ENCODE data around the gene KDM2B.

Gene KDM2B

DNA sequence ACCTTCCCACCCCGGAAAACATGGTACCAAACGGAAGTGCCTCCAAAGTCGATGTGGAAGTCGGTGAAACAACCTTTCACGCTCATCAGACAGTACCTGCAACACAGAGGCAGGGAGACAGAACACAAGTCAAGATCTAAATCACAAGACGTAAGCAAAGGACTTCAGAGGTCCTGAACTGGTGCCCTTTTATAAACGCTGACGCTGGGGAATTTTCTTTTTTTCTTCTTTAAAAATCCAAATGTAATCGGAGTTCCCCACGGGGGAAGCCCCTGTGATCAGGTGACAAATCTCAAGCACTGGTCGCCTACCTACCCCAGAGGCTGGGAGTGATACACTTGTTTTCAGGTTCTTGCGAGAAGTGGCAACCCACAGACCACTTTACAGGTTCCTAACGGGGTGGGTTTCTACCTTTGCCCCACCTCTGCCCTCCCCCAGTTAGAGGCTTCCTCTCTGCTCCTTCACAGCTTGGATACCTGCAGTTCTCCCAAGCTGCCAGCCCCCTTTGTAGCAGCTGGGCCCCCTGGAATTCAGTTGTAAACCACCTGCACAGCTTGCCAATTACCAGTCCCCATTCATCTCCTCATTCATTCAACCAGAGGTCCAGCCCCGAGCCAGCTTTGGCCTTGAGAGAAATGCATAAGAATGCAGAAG lies 46.2 kb downstream of the KDM2B start:
- TF ChIP-seq, protein P1, sequence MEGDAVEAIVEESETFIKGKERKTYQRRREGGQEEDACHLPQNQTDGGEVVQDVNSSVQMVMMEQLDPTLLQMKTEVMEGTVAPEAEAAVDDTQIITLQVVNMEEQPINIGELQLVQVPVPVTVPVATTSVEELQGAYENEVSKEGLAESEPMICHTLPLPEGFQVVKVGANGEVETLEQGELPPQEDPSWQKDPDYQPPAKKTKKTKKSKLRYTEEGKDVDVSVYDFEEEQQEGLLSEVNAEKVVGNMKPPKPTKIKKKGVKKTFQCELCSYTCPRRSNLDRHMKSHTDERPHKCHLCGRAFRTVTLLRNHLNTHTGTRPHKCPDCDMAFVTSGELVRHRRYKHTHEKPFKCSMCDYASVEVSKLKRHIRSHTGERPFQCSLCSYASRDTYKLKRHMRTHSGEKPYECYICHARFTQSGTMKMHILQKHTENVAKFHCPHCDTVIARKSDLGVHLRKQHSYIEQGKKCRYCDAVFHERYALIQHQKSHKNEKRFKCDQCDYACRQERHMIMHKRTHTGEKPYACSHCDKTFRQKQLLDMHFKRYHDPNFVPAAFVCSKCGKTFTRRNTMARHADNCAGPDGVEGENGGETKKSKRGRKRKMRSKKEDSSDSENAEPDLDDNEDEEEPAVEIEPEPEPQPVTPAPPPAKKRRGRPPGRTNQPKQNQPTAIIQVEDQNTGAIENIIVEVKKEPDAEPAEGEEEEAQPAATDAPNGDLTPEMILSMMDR (IDR thresholded peaks at IDR 0.05), result no peak
- TF ChIP-seq ZFX (IDR thresholded peaks at IDR 0.05; ENCODE audit: borderline replicate concordance), result no peak
- H3K27ac ChIP-seq, result no peak overlapping the region

DNA sequence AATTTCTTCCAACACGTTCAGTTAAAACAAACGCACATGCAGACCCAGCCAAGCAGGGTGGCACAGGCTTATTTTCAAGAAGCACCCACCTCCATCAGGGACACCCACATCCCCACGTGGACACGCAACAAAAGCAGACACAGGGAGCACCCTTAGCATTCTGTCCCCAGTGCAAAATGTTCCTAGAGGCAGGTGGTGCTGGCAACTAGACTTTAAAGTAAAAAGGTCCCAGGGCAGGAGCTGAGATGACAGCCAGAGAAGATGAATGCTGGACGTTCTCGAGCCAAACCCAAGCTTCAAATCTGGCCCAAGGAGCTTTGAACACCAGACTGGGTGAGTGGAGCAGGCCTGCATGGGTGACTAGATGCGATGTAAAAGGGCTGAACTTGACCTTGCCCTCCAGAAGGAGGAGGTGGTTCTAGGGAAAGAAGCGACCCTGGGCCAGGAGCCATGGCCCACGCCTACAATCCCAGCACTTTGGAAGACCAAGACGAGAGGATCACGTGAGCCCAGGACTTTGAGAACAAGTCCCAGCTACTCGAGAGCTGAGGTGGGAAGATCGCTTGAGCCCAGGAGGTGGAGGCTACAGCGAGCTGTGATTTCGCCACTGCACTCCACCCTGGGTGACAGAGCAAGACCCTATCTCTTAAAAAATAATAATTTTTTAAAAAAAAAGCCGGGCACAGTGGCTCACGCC lies 47.3 kb downstream of the KDM2B start:
- no peak overlapping the region for H3K27ac ChIP-seq
- TF ChIP-seq, protein P1 (IDR thresholded peaks at IDR 0.05), result no peak
- TF ChIP-seq ZFX (IDR thresholded peaks at IDR 0.05; ENCODE audit: borderline replicate concordance), result no peak

DNA sequence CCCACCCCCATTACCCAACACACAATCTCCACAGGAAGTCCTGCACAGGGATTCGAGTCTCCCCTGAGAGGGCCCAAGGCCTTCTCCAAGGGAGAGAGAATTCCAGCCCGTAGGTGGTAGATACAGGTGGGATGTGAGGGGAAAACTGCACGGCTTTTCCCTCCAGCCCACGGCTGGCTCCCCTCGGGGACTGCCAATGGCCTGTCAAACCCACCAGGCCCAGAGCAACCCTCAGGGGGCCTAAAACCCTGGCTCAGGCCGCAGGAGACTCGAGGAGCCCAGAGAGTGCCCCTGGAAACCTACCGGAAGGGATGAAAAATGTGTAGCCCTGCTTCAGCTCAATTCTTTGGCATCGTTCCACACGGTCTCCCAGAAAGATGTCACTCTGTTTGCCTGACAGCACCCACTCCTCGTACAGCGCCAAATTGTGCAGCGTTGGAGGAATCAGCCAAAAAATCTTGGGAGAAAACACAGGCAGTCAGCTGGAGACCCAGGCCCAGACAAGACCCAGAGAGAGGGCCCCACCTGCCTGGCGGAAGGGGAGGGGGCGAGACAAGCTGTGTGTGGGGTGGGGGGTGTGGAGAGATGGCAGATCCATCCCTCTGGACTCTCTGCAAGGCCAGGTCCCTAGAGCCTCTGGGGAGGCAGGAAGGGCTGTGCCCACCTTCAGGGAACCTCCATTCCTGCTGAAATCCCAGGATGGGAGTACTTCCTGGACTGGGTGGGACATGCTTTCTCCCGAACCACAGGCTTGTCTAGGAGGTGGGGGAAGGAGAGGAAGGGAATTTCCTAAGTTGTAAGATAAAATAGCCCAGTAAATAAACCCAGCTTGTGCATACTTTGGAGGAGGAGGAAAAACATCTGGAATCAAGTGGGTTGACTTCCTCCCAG lies 48.1 kb downstream of the KDM2B start:
- H3K27ac ChIP-seq, result no peak overlapping the region

DNA sequence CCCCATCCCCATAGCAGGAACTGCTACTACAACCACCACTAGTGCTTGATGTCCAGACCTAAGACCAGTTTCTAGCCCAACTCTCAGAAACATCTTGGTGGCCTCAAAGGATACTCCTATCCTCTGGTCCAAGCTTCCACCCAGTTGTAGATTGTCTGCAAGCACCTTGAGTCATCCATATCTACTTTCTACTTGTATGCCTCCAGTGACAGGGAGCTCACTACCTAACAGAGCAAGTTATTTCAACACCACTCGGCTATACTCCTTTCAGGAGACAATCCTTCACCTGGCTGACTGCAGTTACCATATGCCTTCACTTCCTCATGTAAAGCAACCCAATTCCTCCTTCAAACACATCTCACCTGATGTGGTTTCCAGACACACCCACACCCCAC lies 49.5 kb downstream of the KDM2B start:
- TF ChIP-seq, protein P1 (IDR thresholded peaks at IDR 0.05), result no peak
- H3K27ac ChIP-seq, result no peak overlapping the region

More for the DNA sequence above, 48.1 kb downstream of the KDM2B start:
- TF ChIP-seq ZFX (IDR thresholded peaks at IDR 0.05; ENCODE audit: borderline replicate concordance), result no peak
- TF ChIP-seq, protein P1 (IDR thresholded peaks at IDR 0.05), result no peak

DNA sequence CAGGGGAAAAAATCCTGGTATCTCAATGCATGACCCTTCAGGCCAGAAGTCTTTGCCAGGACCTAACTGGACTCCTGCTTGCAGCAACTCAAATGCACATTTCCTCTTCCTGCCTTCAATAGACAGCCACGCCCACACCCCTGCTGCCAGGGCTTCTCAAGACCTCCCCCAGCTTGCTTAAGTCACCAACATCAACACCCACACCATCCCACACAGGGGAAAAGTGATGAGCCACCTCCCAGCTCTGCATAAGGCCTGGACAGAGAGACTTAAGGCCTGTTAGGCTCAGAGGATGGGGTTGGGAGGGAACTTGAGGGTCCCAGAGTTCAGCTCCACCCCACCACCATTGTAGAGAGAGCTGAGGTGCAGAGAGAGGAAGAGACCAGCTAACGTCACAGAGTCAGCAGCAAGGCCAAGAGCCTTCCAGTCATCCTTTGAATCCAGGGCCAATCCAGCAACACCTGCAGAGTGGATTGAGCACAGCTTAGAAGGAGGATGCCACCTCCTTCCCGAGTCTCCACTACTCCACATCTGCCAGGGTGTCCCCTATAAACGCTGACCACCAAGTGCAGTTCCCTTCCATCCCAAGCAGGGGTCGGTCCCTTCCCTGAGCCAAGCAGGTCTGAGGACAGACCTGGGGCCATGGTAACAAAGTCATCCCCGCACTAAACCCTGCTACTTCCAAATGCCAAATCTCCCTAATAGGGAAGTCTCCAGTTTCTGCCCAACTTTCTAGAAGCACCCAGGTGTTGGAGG lies 50.0 kb downstream of the KDM2B start:
- TF ChIP-seq, protein P1 (IDR thresholded peaks at IDR 0.05), result no peak
- no peak for TF ChIP-seq ZFX (IDR thresholded peaks at IDR 0.05; ENCODE audit: borderline replicate concordance)
- H3K27ac ChIP-seq, result peak overlapping the region; percentile 17; the same call in 1 of the 2 replicates

DNA sequence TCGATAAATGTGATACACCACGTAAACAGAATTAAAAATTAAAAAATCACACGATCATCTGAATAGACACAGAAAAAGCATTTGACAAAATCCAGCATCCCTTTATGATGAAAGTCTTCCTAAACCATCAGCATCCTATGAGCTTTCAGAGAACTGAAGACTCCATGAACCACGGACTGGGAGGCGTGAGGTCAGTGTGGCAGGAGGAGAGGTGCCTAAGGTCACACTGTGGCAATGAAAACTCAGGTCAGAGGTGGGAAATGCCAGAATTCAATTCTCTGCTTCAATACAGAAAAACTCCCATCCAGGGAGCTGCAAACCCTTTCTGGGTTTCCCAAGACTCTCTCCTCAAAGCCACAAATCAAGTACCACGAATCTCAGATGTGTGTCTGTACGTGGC lies 51.6 kb downstream of the KDM2B start:
- no peak overlapping the region for H3K27ac ChIP-seq
- TF ChIP-seq ZFX (IDR thresholded peaks at IDR 0.05; ENCODE audit: borderline replicate concordance), result no peak
- TF ChIP-seq, protein P1 (IDR thresholded peaks at IDR 0.05), result no peak

Measured in 22Rv1 (cell line).